ENCODE data around the gene SHMT1.
"Not testable (repeated sequence)": the region's sequence is repeated elsewhere in the genome, so short reads cannot be mapped to it uniquely, and the experiment has no call there.

DNA sequence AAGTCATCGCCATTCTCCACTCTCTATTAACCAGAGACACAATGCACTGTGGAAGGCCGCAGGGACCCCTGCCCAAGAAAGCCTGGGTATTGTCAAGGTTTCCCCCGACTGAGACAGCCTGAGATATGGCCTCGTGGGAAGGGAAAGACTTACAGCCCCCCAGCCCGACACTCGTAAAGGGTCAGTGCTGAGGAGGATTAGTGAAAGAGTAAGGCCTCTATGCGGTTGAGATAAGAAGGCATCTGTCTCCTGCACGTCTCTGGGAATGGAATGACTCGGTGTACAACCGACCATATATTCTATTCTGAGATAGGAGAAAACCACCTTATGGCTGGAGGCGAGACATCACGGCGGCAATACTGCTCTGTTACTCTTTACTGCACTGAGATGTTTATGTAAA is 60.1 kb downstream of the SHMT1 start:
- TF ChIP-seq, protein P1, sequence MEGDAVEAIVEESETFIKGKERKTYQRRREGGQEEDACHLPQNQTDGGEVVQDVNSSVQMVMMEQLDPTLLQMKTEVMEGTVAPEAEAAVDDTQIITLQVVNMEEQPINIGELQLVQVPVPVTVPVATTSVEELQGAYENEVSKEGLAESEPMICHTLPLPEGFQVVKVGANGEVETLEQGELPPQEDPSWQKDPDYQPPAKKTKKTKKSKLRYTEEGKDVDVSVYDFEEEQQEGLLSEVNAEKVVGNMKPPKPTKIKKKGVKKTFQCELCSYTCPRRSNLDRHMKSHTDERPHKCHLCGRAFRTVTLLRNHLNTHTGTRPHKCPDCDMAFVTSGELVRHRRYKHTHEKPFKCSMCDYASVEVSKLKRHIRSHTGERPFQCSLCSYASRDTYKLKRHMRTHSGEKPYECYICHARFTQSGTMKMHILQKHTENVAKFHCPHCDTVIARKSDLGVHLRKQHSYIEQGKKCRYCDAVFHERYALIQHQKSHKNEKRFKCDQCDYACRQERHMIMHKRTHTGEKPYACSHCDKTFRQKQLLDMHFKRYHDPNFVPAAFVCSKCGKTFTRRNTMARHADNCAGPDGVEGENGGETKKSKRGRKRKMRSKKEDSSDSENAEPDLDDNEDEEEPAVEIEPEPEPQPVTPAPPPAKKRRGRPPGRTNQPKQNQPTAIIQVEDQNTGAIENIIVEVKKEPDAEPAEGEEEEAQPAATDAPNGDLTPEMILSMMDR (IDR thresholded peaks at IDR 0.05) = not testable (repeated sequence)
- TF ChIP-seq POLR2A, EP300, POLR2AphosphoS5 (IDR thresholded peaks at IDR 0.05): not testable (repeated sequence)

Data from stomach (tissue), 4 donors.